Limb (tissue), 2 donors: ENCODE results near the gene KRTAP2-4.
"Not testable (repeated sequence)": the region's sequence is repeated elsewhere in the genome, so short reads cannot be mapped to it uniquely, and the experiment has no call there.

Source experiments
- DNase-seq, 2 donors: peaks; one replicate each; pipeline ENCODE4 v3.0.0-alpha.2; 2016; ENCODE audit errors: extremely low spot score in 2 of 2

The KRTAP2-4 gene

GRCh38 chr17:41071606-41072360 is 6.1 kb upstream of the KRTAP2-4 start:
- DNase-seq, result peak in 1 of 2 donors; percentile 53

- no peak for DNase-seq
These were observed 3.4 kb upstream of the KRTAP2-4 start for GRCh38 chr17:41069031-41069430.

- no peak for DNase-seq
These were observed 1.6 kb upstream of the KRTAP2-4 start for GRCh38 chr17:41067281-41067680.

- DNase-seq, result not testable (repeated sequence)
These were observed 526 bp downstream of the KRTAP2-4 start for GRCh38 chr17:41065016-41065689.

- no peak for DNase-seq
These were observed 1.4 kb downstream of the KRTAP2-4 start for GRCh38 chr17:41064301-41064700.

GRCh38 chr17:41063449-41063848 is 2.2 kb downstream of the KRTAP2-4 start:
- DNase-seq, result no peak

GRCh38 chr17:41061964-41062363 is 3.7 kb downstream of the KRTAP2-4 start:
- DNase-seq, result no peak

GRCh38 chr17:41060052-41060604 is 5.6 kb downstream of the KRTAP2-4 start, which contains the start of gene KRTAP2-3:
TSS of gene KRTAP2-3 (minus strand) at chr17:41060114. CDS start at chr17:41060050, 64 bp downstream.
- no peak for DNase-seq

GRCh38 chr17:41059276-41060051 is 6.2 kb downstream of the KRTAP2-4 start:
- DNase-seq, result not testable (repeated sequence)

- no peak for DNase-seq
These were observed 6.9 kb downstream of the KRTAP2-4 start for GRCh38 chr17:41058741-41059140.

- no peak for DNase-seq
These were observed 8.1 kb downstream of the KRTAP2-4 start for GRCh38 chr17:41057547-41057946.

- not testable (repeated sequence) for DNase-seq
These were observed 10.5 kb downstream of the KRTAP2-4 start, which contains the start of gene KRTAP2-2 for GRCh38 chr17:41055130-41055529. TSS of gene KRTAP2-2 (minus strand) at chr17:41055230. CDS start at chr17:41055211, 19 bp downstream.

GRCh38 chr17:41054556-41054955 is 11.1 kb downstream of the KRTAP2-4 start:
- DNase-seq, result not testable (repeated sequence)

GRCh38 chr17:41054025-41054424 is 11.7 kb downstream of the KRTAP2-4 start:
- no peak for DNase-seq

- DNase-seq, result no peak
These were observed 13.1 kb downstream of the KRTAP2-4 start for GRCh38 chr17:41052566-41052965.

GRCh38 chr17:41049110-41049509 is 16.6 kb downstream of the KRTAP2-4 start:
- no peak for DNase-seq

- DNase-seq, result no peak
These were observed 17.2 kb downstream of the KRTAP2-4 start for GRCh38 chr17:41048441-41048840.

GRCh38 chr17:41046735-41047465 is 18.8 kb downstream of the KRTAP2-4 start, which contains the start of gene KRTAP2-1:
TSS of gene KRTAP2-1 (minus strand) at chr17:41047316. CDS start at chr17:41047267, 49 bp downstream.
- DNase-seq, result not testable (repeated sequence)

GRCh38 chr17:41042953-41043352 is 22.7 kb downstream of the KRTAP2-4 start:
- DNase-seq, result no peak

- DNase-seq, result peak; percentile 14 to 37
These were observed 24.7 kb downstream of the KRTAP2-4 start, which contains the start of gene KRTAP1-1 for GRCh38 chr17:41040783-41041571. TSS of gene KRTAP1-1 (minus strand) at chr17:41041450. CDS start at chr17:41041397, 53 bp downstream.
